ENCODE data around the gene CEMP1. TPM values are rescaled to one million over a fixed set of nuclear protein-coding genes. Genes with fewer than 3 reads are reported as not detected.
"Not testable (repeated sequence)": the region's sequence is repeated elsewhere in the genome, so short reads cannot be mapped to it uniquely, and the experiment has no call there.

The CEMP1 gene
- total RNA-seq, 1 donor: not detected

DNA sequence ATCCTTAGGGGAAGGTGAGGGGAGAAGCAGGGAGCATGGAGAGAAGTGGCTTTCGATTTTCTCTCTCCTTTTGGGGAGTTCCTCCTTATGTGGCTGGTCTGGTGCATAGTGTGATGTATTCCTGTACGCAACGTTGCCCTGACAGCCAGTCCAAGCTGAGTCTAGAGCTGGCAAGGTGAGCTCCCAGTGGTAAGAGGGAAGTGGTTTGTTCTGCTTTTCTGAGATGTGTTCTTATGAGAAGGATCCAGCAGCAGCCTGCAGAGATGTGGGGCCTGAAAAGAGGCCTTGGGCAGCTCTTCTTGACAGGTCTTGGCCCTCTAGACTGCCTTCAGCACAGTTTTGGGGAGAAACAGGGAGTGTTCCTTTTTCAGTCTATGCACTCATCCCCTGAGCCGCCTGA is 9.7 kb upstream of the CEMP1 start:
- H3K4me3 ChIP-seq (ENCODE audit: low read depth, low read length); DNase-seq (ENCODE audit: low read depth): not testable (repeated sequence)

DNA sequence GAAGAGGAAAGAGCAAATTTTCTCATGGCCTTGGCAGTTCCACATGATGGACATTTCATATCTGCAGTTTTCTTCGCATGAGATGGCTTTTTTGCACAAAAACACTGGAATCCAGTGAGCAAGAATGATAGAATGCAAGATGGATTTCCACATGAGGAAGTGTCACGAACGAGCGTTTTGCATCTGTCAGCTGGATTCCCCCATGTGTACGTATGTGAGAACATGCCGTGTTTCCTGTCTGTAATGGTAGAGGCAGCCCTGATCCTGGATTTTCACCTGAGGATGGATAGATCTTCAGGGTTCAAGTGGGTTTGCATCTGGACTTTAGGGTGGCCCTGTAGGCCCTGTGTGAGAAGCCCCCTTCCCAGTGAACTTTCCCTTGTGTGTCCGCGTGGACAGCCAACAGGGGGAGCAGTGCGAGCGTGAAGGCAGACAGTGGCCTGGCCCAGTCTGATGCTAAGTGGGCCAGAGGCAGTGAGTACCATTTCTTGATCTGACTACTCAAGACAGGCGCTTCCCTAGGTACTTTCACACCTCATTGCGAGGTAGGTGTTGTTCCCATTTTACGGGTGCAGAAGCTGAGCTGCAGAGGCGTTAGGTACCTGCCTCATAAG is 8.7 kb upstream of the CEMP1 start:
- DNase-seq (ENCODE audit: low read depth): peak; percentile 42
- H3K4me3 ChIP-seq (ENCODE audit: low read depth, low read length): not testable (repeated sequence)
- TF ChIP-seq, protein P1, sequence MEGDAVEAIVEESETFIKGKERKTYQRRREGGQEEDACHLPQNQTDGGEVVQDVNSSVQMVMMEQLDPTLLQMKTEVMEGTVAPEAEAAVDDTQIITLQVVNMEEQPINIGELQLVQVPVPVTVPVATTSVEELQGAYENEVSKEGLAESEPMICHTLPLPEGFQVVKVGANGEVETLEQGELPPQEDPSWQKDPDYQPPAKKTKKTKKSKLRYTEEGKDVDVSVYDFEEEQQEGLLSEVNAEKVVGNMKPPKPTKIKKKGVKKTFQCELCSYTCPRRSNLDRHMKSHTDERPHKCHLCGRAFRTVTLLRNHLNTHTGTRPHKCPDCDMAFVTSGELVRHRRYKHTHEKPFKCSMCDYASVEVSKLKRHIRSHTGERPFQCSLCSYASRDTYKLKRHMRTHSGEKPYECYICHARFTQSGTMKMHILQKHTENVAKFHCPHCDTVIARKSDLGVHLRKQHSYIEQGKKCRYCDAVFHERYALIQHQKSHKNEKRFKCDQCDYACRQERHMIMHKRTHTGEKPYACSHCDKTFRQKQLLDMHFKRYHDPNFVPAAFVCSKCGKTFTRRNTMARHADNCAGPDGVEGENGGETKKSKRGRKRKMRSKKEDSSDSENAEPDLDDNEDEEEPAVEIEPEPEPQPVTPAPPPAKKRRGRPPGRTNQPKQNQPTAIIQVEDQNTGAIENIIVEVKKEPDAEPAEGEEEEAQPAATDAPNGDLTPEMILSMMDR (IDR thresholded peaks at IDR 0.05; ENCODE audit: insufficient read depth, low read length): peak; percentile 59

DNA sequence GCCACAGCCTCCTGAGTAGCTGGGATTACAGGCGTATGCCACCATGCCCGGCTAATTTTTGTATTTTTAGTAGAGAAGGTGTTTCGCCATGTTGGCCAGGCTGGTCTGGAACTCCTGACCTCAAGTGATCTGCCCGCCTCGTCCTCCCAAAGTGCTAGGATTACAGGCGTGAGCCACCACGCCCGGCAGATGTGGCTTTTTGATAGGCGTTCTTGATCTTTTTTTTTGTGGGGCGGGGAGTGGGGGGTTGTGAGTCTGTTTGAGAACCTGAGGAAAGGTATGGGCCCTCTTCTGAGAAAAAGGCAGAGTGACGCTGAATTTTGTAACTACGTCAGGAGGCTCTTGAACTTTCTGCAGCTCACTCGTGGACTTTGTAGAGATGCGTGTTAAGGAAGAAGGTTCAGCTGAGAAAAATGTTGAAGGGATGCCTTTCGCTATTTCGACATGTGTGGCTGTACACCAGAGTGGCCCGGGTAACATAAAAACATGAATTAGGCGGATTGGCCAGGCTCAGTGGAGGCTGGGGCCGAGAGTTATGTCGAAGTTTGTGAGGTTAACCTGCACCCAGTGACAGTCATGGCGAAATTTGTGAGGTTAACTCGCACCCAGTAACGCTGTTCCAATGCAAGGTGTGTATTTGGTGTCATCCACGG is 8.1 kb upstream of the CEMP1 start:
- H3K4me3 ChIP-seq (ENCODE audit: low read depth, low read length): peak overlapping the region; percentile 64
- DNase-seq (ENCODE audit: low read depth): not testable (repeated sequence)

DNA sequence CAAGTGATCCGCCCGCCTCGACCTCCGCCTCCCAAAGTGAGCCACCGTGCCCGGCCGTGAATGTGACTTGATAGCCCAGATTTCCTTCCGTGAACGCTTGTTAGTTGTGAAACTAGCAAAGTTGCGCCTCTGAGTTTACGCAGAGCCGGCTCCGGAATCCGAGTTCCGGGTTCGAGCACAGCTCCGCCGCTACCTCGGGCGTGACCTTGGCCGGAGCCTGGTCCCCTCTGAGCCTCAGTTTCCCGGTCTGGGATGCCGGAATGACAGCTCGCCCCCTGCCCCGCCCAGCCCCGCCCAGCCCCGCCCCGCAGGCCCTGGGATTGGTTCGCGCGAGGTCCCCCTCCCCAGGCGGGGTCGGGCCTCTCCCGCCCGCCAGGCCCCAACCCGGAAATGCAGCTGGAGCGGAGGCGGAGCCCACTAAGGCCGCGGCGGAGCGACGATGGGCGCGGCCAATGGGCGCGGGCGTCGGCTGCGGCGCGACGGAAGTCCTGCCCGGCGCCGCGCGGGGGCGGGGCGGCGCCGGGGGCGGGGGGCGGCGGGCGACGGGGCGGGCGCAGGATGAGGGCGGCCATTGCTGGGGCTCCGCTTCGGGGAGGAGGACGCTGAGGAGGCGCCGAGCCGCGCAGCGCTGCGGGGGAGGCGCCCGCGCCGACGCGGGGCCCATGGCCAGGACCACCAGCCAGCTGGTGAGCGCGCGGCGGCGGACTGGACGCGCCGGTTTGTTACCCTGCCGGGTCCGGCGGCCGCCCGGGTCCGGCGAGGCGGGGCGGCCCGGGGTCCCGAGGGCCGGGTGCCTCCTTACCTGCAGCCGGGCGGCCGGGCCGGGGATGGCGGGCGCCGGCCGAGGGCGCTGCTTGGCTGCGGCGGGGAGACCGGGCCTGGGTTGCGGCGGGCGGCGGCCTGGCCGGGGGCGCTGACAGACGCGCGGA is 6.5 kb upstream of the CEMP1 start, which contains the start of gene PDPK1:
TSS of gene PDPK1 (plus strand) at position 571 of the 929 bp plus-strand sequence. CDS start at position 663, 92 bp downstream.
- TF ChIP-seq, protein P1 (IDR thresholded peaks at IDR 0.05; ENCODE audit: insufficient read depth, low read length): no peak
- DNase-seq (ENCODE audit: low read depth): peak; percentile 90
- peak within 1 kb of the TSS; percentile 76 for H3K4me3 ChIP-seq (ENCODE audit: low read depth, low read length)

DNA sequence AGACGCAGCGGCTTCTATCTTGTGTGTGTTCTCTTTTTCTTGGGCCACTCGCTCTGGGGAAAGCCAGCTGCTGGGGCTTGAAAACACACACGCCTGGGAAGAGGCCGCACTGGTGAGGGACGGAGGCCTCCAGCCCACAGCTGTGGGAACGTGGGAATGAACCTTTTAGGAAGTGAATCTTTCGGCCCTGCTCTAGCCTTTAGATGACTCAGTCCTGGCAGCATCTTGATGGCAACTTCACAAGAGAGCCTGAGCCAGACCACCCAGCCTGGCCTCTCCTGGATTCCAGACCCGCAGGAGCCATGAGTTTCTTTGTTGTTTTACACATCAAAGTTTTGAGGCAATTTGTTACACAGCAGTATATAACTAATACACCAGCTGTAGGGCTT is 4.4 kb upstream of the CEMP1 start:
- peak; percentile 94 for DNase-seq (ENCODE audit: low read depth)
- TF ChIP-seq, protein P1 (IDR thresholded peaks at IDR 0.05; ENCODE audit: insufficient read depth, low read length): no peak
- no peak overlapping the region for H3K4me3 ChIP-seq (ENCODE audit: low read depth, low read length)

DNA sequence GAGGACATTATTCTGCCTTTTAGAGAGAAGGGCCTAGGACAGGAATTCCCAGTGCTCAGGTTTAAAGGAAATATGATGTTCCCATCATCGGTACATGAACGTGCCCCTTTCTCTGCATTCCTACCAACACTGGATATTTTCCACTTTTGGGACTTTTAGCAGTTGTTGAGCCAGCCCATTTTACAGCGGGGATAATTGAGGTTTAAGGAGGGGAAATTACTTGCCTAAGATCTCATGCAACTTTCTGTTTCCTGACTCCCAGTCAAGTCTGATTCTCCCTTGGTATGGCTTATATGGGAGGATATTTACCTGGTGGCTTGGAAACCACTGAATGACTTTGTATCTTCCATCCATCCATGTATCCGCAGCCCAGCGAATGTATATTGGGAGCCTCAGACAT is 3.1 kb upstream of the CEMP1 start:
- H3K4me3 ChIP-seq (ENCODE audit: low read depth, low read length); DNase-seq (ENCODE audit: low read depth): not testable (repeated sequence)

DNA sequence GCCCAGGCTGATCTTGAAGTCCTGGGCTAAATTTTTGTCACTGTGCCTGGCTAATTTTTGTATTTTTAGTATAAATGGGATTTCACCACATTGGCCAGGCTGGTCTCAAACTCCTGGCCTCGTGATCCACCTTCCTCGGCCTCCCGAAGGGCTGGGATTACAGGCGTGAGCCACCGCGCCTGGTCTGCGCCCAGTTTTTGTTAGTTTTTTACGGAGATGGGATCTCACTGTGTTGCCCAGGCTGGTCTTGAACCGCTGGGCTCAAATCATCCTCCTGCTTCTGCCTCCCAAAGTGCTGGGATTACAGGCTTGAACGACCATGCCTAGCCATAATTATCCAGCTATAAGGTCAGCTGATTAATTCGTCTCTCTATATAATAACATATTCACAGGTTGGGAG is 2.7 kb upstream of the CEMP1 start:
- no peak overlapping the region for H3K4me3 ChIP-seq (ENCODE audit: low read depth, low read length)
- no peak for DNase-seq (ENCODE audit: low read depth)
- TF ChIP-seq, protein P1 (IDR thresholded peaks at IDR 0.05; ENCODE audit: insufficient read depth, low read length): no peak

DNA sequence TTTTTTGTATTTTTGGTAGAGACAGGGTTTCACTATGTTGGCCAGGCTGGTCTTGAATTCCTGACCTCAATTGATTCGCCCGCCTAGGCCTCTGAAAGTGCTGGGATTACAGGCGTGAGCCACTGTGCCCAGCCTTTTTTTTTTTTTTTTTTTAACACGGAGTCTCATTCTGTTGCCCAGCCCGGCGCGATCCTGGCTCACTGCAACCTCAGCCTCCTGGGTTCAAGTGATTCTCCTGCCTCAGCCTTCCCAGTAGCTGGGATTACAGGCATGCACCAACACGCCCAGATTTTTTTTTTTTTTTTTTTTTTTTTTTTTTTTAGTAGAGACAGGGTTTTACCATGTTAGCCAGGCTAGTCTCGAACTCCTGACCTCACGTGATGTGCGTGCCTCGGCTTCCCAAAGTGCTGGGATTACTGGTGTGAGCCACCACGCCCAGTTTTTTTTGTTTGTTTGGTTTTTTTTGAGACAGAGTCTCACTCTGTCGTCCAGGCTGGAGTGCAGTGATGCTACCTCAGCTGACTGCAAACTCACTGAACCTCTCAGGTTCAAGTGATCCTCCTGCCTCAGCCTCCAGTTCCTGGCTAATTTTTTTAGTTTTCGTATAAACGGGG is 2.0 kb upstream of the CEMP1 start:
- not testable (repeated sequence) for H3K4me3 ChIP-seq (ENCODE audit: low read depth, low read length); DNase-seq (ENCODE audit: low read depth)
